Esophagus muscularis mucosa (tissue), 4 donors: Measurements from ENCODE around the gene TP73. TPM values are rescaled to one million over a fixed set of nuclear protein-coding genes. Genes with fewer than 3 reads are reported as not detected.

Experiments
- DNase-seq: peaks from one replicate; pipeline ENCODE4 v3.0.0-alpha.2; 2017; ENCODE audit errors: extremely low spot score
- H3K27ac ChIP-seq, 4 donors: fragments of 200-600 bp; sonication (generic); replicated peaks in 1 of 4; 1 replicate in 3 of 4; 2 replicates in 1 of 4; pipeline ENCODE4 v1.5.1; 2016 to 2019; ENCODE audit warnings: mild to moderate bottlenecking in 1 of 4
- H3K27me3 ChIP-seq, 4 donors: fragments of 200-600 bp; sonication (generic); one replicate each; pipeline versions ENCODE4 v1.5.1 to v1.6.0; 2016 to 2019
- H3K36me3 ChIP-seq, 4 donors: fragments of 200-600 bp; sonication (generic); one replicate each; pipeline ENCODE4 v1.5.1; 2016 to 2019
- H3K4me1 ChIP-seq, 4 donors: fragments of 200-600 bp; sonication (generic); one replicate each; pipeline ENCODE4 v1.5.1; 2016 to 2019
- H3K4me3 ChIP-seq, 4 donors: fragments of 200-600 bp; sonication (generic); 1 replicate in 2 of 4; 2 replicates in 2 of 4; pipeline ENCODE4 v1.5.1; 2016 to 2019; ENCODE audit warnings: mild to moderate bottlenecking in 4 of 4, moderate library complexity in 1 of 4
- H3K9me3 ChIP-seq, 4 donors: fragments of 200-600 bp; sonication (generic); 1 replicate in 3 of 4; 2 replicates in 1 of 4; pipeline ENCODE4 v1.5.1; 2016 to 2019
- EP300 ChIP-seq: sonication (generic); formaldehyde crosslinking; IDR thresholded peaks from one replicate; pipeline ENCODE4 v1.6.1; 2017; ENCODE audit warnings: antibody characterized with exemption
- POLR2A ChIP-seq: fragments of 450-650 bp; IDR thresholded peaks from one replicate; pipeline ENCODE4 v1.6.1; 2017; ENCODE audit warnings: antibody characterized with exemption, moderate library complexity, mild to moderate bottlenecking, low read depth
- POLR2AphosphoS5 ChIP-seq, 2 donors: sonication (generic); formaldehyde crosslinking; IDR thresholded peaks; one replicate each; pipeline ENCODE4 v1.6.1; 2017; ENCODE audit warnings: antibody characterized with exemption in 2 of 2
- WGBS: methylation state at CpG from one replicate; pipeline ENCODE4 v1.1.5; 2018; 5-methylcytosine and 5-hydroxymethylcytosine counted together
- intact Hi-C: fragments of 100-400 bp; cut with DNase I; formaldehyde crosslinking; loops from one replicate; pipeline ENCODE4 v1.15.1; 2023
- total RNA-seq, 4 donors: library from RNA; depleted of rRNA; stranded (reverse); fragments of >200 nt; gene quantifications; one replicate each; pipeline versions ENCODE4 v1.1.0 to v1.2.1, GENCODE V29; 2016
- TF ChIP-seq, protein P1 (sequence below), 3 experiments: fragments of 200-600 bp in 2 of 3; fragments of 450-650 bp in 1 of 3; sonication (generic) in 2 of 3; IDR thresholded peaks; one replicate each; pipeline ENCODE4 v1.5.1; 2017 to 2019; ENCODE audit warnings: antibody characterized with exemption in 3 of 3, mild to moderate bottlenecking in 2 of 3, moderate library complexity in 1 of 3

Gene TP73
- total RNA-seq, 4 donors from 2014 or later: not detected

DNA sequence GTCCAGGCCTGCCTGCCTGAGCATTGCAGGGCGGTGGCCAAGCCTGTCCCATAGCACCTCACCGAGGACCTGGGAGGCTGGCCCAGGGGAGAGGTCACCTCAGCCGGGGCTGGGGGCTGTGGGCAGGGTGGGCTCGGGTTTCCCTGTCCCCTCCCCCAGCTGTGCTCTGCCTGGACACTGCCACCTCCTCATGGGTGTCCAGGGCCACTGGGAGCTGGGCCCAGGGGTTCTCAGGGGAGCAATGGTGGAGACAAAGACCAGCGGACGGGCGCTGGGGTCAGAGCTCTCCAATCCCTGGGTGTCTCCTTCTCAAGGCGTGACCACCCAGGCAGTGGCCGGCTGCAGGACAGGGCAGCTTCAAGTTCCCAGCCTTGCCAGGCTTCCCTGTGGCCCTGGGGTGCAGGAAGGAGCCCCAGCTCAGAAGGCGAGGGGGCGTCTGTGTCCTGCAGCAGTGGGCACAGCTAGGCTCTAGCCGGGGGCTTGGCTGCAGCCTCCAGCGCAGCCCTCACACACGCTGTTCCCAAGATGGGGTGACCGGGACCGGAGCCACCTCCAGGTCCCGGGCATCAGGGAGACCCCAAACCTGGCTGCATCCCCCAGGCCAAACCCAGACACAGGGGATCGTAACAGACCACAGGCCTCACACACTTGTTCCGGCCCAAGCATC, 29.0 kb downstream of the TP73 start:
- no peaks in the 10 kb centered on the region for H3K36me3 ChIP-seq
- TF ChIP-seq EP300 (no peak), POLR2A (no peak), POLR2AphosphoS5 (IDR thresholded peaks at IDR 0.05) (no peak)
- TF ChIP-seq, protein P1, sequence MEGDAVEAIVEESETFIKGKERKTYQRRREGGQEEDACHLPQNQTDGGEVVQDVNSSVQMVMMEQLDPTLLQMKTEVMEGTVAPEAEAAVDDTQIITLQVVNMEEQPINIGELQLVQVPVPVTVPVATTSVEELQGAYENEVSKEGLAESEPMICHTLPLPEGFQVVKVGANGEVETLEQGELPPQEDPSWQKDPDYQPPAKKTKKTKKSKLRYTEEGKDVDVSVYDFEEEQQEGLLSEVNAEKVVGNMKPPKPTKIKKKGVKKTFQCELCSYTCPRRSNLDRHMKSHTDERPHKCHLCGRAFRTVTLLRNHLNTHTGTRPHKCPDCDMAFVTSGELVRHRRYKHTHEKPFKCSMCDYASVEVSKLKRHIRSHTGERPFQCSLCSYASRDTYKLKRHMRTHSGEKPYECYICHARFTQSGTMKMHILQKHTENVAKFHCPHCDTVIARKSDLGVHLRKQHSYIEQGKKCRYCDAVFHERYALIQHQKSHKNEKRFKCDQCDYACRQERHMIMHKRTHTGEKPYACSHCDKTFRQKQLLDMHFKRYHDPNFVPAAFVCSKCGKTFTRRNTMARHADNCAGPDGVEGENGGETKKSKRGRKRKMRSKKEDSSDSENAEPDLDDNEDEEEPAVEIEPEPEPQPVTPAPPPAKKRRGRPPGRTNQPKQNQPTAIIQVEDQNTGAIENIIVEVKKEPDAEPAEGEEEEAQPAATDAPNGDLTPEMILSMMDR (IDR thresholded peaks at IDR 0.05): no peak
- 95% methylated on average over 3 of the region's 19 CpGs for WGBS
- no peaks in the 10 kb centered on the region for H3K9me3 ChIP-seq
- DNase-seq: no peak
- no peak overlapping the region for H3K4me3 ChIP-seq
- peaks cover 0 to 60% (median 2%) of the 10 kb centered on the region in 4 donors for H3K27me3 ChIP-seq
- no peak overlapping the region for H3K27ac ChIP-seq
- intact Hi-C loops: no loop called here
- peaks cover 5 to 9% (median 6%) of the 10 kb centered on the region in 4 donors for H3K4me1 ChIP-seq

DNA sequence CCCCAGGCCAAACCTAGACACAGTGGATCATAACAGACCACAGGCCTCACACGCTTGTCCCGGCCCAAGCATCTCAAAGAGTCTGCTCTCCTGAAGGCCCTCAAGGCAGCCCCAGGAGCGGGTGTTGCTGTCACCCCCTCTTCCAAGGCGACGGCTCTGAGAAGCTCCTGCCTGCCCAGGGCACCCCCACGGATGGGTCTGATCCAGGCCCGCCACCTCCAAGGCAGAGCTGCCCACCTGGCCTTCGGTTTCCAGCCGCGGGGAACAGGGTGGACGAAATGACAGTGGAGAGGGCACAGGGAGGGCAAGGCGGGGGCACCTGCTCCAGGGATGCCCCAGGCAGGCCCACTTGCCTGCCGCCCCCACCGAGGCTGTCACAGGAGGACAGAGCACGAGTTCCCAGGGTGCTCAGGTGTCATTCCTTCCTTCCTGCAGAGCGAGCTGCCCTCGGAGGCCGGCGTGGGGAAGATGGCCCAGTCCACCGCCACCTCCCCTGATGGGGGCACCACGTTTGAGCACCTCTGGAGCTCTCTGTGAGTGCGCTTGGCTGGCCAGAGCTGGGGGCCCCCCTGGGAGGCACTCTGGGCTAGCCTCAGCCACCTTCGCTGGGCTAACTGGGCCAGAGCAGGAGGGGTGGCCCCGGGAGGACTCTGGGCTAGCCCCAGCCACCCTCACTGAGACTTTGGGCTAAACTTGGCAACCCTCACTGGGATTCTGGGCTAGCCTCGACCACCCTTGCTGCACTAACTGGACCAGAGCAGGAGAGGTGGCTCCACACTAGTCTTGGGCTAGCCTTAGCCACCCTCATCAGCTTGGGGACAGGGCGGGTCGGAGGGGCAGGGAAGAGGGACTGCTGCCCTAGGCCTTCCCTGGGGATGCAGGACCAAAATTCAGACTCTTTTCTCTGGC, 29.8 kb downstream of the TP73 start:
- Histone ChIP-seq H3K27ac (no peak overlapping the region), H3K27me3 (peaks cover 0 to 62% (median 2%) of the 10 kb centered on the region in 4 donors), H3K36me3 (no peaks in the 10 kb centered on the region), H3K4me3 (no peak overlapping the region), H3K4me1 (peaks cover 5 to 9% (median 6%) of the 10 kb centered on the region in 4 donors), H3K9me3 (no peaks in the 10 kb centered on the region)
- TF ChIP-seq, protein P1 (IDR thresholded peaks at IDR 0.05): no peak
- no peak for TF ChIP-seq POLR2AphosphoS5 (IDR thresholded peaks at IDR 0.05)
- TF ChIP-seq POLR2A: no peak
- no peak for TF ChIP-seq EP300
- DNase-seq: no peak
- intact Hi-C loops: no loop called here
- whole genome bisulfite sequencing: 87% methylated on average over 9 of the region's 27 CpGs

DNA sequence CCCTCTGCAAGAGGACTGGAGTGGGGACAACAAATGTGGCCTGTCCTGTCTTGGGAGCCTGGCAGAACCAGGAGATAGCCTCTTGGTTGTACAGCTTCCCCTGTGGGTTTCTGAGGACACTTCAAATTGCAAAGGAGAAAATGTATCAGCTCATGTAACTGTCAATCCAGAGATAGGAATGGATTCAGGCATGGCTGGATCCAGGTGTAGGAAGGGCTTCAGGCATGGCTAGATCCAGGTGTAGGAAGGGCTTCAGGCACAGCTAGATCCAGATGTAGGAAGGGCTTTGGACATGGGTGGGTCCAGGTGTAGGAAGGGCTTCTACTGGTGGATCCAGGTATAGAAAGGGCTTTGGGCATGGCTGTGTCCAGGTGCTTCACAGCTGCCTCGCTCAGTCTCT, 30.9 kb downstream of the TP73 start:
- no peak for DNase-seq
- intact Hi-C loops: no loop called here
- WGBS: 100% methylated on average over 1 of the region's 1 CpG
- no peaks in the 10 kb centered on the region for H3K9me3 ChIP-seq
- H3K36me3 ChIP-seq: no peaks in the 10 kb centered on the region
- peaks cover 5 to 9% (median 6%) of the 10 kb centered on the region in 4 donors for H3K4me1 ChIP-seq
- H3K27me3 ChIP-seq: peaks cover 0 to 72% (median 2%) of the 10 kb centered on the region in 4 donors
- TF ChIP-seq POLR2AphosphoS5 (IDR thresholded peaks at IDR 0.05) (no peak), EP300 (no peak)
- TF ChIP-seq, protein P1 (IDR thresholded peaks at IDR 0.05): no peak
- no peak overlapping the region for H3K27ac ChIP-seq
- H3K4me3 ChIP-seq: no peak overlapping the region

DNA sequence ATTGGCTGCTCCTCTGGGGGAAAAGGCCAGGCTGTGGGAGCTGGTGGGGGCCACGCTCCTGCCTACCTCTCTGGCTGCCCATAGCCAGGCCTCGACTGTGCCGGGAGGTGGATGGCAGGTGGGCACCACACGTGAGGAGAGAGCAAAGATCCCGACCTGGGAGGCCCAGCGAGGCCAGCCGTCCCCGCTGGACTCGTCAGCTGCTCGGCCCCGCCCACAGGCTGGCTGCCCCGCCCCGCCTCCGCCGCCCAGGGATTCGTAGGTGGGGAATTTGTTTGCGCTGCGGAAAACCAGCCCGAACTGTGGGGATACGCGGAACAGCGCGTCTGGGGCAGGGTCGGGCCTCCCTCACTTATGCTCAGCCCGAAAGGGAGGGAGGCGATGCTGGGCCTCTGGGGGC, 31.7 kb downstream of the TP73 start:
- TF ChIP-seq EP300 (no peak), POLR2A (no peak), POLR2AphosphoS5 (IDR thresholded peaks at IDR 0.05) (no peak)
- TF ChIP-seq, protein P1 (IDR thresholded peaks at IDR 0.05): no peak
- Histone ChIP-seq H3K9me3 (no peaks in the 10 kb centered on the region), H3K36me3 (no peaks in the 10 kb centered on the region), H3K27ac (no peak overlapping the region), H3K4me3 (no peak overlapping the region), H3K4me1 (peaks cover under 1 to 10% (median 7%) of the 10 kb centered on the region in 4 donors), H3K27me3 (peaks cover 0 to 67% (median 2%) of the 10 kb centered on the region in 4 donors)
- WGBS: 17% methylated on average over 14 of the region's 26 CpGs
- no peak for DNase-seq
- intact Hi-C loops: no loop called here
